GM18505 (cell line): ENCODE results near the gene PPIL1.

ENCODE experiments used
- ATAC-seq: cut with Tn5 transposase; IDR thresholded peaks from one replicate; pipeline ENCODE4 v1.9.1; 2021; ENCODE audit not compliant: unreplicated experiment
- POLR2A ChIP-seq: IDR thresholded peaks from 4 replicates; pipeline ENCODE4 v1.6.1; 2011; ENCODE audit warnings: borderline replicate concordance; ENCODE audit not compliant: insufficient read depth, insufficient read length; ENCODE audit errors: extremely low read depth

Gene PPIL1

DNA sequence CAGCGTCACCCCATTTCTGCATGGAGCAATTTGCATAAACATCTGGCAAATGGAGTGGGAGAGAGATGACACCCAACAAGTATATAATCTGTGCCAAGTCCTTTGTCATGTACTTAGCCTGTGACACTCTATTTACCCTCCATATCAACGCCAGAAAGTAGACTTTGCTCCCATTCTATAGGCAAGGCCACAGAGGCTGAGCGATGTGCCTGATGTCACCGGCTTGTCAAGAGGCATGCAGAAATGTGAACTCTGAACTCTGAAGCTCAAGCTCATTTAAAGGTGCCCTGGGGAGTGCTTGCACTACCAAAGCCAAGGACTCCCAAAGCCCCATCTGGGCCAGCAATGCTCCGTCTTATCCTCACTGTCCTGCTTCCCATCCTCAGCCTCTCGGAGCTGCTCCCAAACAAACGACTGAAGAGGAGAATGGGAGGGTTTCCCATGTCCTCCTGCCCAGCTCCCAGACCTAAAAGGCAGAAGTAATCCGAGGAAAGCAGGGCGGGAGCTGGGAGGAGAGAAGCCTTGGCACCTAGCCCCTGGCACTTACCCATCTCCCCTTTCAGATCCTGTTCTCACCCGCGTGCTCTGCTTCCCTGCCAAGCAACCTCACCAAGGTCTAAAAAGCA lies 44.6 kb downstream of the PPIL1 start:
- TF ChIP-seq POLR2A = no peak
- no peak for ATAC-seq

DNA sequence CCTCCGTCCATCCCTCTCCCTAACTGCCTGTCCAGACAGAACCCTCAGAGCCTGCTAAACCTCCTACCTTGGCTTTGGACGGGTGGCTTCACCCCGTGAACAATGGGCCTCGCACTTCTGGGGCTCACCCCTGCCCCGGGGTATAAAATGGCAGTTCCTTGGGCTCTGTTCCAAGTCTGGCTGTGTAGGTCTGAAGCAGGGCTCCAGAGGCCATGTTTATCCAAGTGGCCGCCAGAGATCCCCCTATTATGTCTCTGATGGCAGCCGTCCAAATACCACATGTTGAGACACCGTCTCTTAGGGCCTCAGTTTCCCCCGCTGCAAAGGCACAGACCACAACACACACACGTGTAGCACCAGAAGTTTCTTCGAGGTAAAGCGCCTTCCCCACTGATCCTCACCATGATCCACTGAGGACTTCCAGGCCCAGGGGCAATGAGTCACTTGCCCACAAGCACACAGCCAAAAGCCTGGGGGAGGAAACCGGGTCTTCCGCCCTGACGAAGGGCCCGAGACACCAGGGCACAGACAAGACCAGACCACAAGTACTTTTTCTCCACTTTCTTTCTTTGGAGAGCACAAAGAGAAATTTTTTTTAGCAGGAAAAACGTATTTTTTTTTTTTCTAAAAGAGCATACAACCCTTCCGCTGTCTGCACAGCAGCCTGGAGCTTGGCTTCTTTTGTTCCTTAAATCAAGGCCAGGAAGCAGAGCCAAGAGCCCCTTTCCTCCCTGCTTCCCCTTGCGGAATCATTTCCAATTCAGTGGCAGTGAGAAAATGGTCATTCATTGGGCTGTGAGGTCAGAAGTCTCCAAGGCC lies 47.1 kb downstream of the PPIL1 start:
- ATAC-seq = no peak

GRCh38 chr6:36826520-36827227 lies 47.9 kb downstream of the PPIL1 start:
- ATAC-seq = no peak
- no peak for TF ChIP-seq POLR2A

More for the DNA sequence above, 47.1 kb downstream of the PPIL1 start:
- no peak for TF ChIP-seq POLR2A

DNA sequence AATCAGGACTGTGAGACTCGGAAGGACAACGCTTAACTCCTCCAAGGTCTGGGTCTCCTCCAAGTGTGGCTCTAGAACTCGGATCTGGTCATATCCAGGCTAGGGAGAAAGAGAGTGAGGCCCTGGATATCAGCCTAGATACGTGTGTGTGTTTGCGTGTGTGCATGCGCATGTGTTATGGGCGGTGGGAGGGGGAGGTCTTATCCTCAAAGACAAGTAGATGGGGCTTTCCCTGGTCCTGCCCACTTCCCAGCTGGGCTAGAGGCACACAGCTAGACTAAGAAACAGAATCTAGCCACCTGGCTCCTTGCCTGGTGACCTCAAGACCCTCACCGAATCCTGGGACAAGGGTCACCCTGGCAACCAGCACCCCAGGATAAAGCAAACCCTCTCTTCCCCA lies 48.6 kb downstream of the PPIL1 start:
- ATAC-seq = no peak

GRCh38 chr6:36825452-36825851 lies 49.2 kb downstream of the PPIL1 start:
- TF ChIP-seq POLR2A = no peak
- no peak for ATAC-seq

More for the DNA sequence above, 48.6 kb downstream of the PPIL1 start:
- TF ChIP-seq POLR2A = no peak

GRCh38 chr6:36824253-36824652 lies 50.4 kb downstream of the PPIL1 start:
- ATAC-seq = no peak
- TF ChIP-seq POLR2A = no peak

DNA sequence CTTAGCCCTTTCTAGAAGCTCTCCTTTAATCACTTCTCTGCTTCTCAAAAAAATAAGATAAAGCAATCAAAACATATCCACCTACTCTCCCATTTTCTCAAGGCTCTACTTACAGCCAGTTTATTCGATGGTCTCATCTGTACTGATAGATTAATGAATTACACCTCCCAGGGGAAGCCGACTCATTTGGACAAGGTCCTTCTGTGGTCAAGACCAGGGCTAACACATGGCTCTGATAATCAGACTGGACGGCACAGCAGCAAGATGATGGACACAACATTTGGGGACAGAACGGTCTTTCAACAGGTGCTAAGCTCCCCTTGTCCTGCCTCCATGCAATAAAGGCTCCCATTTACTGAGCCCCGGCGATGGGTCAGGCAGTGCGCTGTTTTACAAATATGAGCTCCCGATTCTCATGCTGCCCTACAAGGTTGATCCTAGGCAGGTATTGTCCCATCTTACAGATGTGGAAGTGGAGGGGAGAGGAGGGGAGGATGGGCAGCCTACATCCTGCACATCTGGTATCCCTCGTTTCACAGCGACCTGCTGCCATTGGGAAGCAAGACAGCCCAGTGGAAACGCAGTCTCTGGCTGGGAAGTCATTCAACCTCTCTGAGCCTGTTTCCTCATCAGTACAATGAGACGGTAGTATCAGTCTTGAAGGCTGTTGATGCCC lies 51.0 kb downstream of the PPIL1 start:
- no peak for ATAC-seq
- no peak for TF ChIP-seq POLR2A

DNA sequence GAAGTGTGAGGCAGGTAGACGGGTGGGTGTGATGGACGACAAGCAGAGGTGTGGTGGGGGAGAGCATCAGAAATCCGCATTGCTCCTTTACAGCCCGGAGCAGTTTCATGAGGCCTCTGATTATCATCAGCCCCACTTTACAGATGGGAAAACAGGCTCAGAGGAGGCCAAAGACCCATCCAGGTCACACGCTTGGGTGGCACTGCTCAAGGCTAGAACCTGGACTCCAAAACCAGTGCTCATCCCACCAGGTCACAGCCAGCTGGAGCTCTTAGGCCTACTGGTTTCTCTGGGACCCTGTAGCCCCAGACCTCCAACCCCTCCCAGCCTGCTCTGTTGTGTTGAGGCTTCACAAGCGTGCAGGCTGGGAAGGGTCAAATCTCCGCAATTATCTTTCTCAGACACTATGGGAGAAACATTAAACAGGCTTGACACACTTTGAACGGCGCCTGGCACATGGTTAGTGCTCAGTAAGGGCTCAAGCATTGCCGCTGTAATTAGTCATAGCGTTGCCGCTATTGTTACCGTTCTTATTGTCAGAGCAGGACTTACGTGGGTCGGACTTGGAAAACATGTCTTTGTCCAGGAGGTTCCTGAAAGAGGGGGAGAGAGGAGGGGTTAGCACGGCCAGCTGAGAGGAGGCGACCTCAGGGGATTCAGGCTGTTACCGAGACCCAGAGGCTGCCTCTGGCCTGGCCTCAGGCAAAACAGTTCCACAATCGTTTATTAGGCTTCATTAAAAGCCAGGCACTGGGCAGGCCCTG lies 51.9 kb downstream of the PPIL1 start:
- no peak for ATAC-seq
- TF ChIP-seq POLR2A = no peak

GRCh38 chr6:36821581-36822335 lies 52.8 kb downstream of the PPIL1 start:
- no peak for ATAC-seq
- no peak for TF ChIP-seq POLR2A

DNA sequence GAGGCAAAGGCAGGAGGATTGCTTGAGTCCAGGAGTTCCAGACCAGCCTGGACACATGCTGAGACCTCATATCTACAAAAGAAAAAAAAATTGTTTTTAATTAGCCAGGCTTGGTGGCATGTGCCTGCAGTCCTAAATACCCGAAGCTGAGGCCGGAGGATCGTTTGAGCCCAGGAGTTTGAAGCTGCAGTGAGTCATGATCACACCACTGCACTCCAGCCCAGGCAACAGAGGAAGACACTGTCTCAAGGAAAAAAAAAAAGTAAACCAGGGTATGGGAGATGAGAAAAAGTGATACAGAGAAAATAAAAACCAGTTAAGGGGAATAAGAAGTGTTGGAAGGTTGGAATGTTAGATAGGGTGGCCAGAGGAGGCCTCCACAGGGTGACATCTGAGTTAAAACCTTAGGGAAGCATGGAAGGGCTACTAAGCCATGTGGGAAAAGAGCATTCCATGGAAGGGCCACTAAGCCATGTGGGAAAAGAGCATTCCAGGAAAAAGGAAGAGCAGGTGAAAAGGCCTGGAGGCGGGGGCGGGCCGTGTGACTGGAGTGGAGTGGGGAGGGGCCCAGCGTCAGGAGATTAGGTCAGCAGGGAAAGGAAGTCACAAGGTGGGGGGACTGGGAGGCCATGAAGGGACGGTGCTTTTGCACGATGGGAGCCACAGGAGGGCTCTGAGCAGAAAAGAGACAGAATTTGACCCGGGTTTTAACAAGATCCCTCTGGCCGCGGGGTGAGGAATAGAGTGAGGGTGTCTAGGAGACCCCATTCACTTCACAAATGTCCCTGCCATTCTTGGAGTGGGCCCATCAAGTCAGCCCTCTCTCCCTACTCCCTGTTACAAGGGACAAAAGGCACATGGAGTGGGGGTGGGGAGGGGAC lies 53.7 kb downstream of the PPIL1 start:
- no peak for ATAC-seq
- no peak for TF ChIP-seq POLR2A

- no peak for TF ChIP-seq POLR2A
- ATAC-seq = no peak
These were observed 55.8 kb downstream of the PPIL1 start for GRCh38 chr6:36818756-36819155.
